WI38 (cell line): ENCODE measurements around the gene GLI1.
"Not testable (repeated sequence)": the region's sequence is repeated elsewhere in the genome, so short reads cannot be mapped to it uniquely, and the experiment has no call there.

Experiments used
- H3K4me3 ChIP-seq: 2 replicates; pipeline ENCODE4 v1.5.1; 2011; ENCODE audit warnings: low read depth, mild to moderate bottlenecking, control low read depth, low read length
- CTCF ChIP-seq: IDR thresholded peaks from 2 replicates; pipeline ENCODE4 v1.5.1; 2012; ENCODE audit warnings: low read depth, mild to moderate bottlenecking, control low read depth, low read length

GLI1 gene

GRCh38 chr12:57420482-57420881 lies 39.1 kb upstream of the GLI1 start:
- no peak overlapping the region for H3K4me3 ChIP-seq
- no peak for TF ChIP-seq CTCF

GRCh38 chr12:57426948-57427347 lies 32.6 kb upstream of the GLI1 start:
- not testable (repeated sequence) for H3K4me3 ChIP-seq

GRCh38 chr12:57428965-57429364 lies 30.6 kb upstream of the GLI1 start:
- no peak for TF ChIP-seq CTCF
- 0 out of 2 replicates have a peak overlapping the region, but pooled peaks have one; percentile 57 for H3K4me3 ChIP-seq

- no peak for TF ChIP-seq CTCF
Observed at GRCh38 chr12:57429473-57430111, 30.0 kb upstream of the GLI1 start.

GRCh38 chr12:57430112-57430930 lies 29.3 kb upstream of the GLI1 start:
- no peak for TF ChIP-seq CTCF
- peak overlapping the region; percentile 57 for H3K4me3 ChIP-seq

More at GRCh38 chr12:57429473-57430111, 30.0 kb upstream of the GLI1 start:
- H3K4me3 ChIP-seq, result peak overlapping the region; percentile 57

GRCh38 chr12:57430931-57431566 lies 28.5 kb upstream of the GLI1 start, which contains the start of gene R3HDM2:
TSS of gene R3HDM2 (minus strand) at chr12:57431043. CDS start at chr12:57310428, 120,615 bp downstream.
- peak within 1 kb of the TSS; percentile 57 for H3K4me3 ChIP-seq

More at GRCh38 chr12:57430931-57431566, 28.5 kb upstream of the GLI1 start, which contains the start of gene R3HDM2:
- TF ChIP-seq CTCF, result no peak
